ENCODE measurements around the gene DRD4. TPM values are rescaled to one million over a fixed set of nuclear protein-coding genes. Genes with fewer than 3 reads are reported as not detected.

Gene DRD4
- total and polyA plus RNA-seq, 2 of the 8 experiments (the other 6 are each of a cell fraction or from before 2014, with no cell fraction given) = 3.4 to 4.9 TPM

- TF ChIP-seq SP1 (IDR thresholded peaks at IDR 0.05; ENCODE audit: low read depth, low read length) (no peak), PHF8 (conservative IDR thresholded peaks at IDR 0.05; ENCODE audit: low read depth, low read length) (no peak), JUND (IDR thresholded peaks at IDR 0.05; ENCODE audit: low read length) (no peak)
Measured at GRCh38 chr11:680476-680875, 43.4 kb downstream of the DRD4 start (continued).

All from H1 (cell line).